WTC11 (cell line): ENCODE measurements around the gene ELL3. TPM values are rescaled to one million over a fixed set of nuclear protein-coding genes. Genes with fewer than 3 reads are reported as not detected.

Experiments used
- ATAC-seq: fragments of 200-7000 bp; cut with Tn5 transposase; 2 replicates; pipeline ENCODE4 v1.10.0; 2021; ENCODE audit warnings: mild to moderate bottlenecking, moderate library complexity
- CTCF ChIA-PET: fragments of 300-600 bp; sonication (Branson Sonifier 250); formaldehyde crosslinking; loops from one replicate; lab custom pipeline; 2021; ENCODE audit warnings: antibody characterized with exemption; lab: Charles Lee
- POLR2A ChIA-PET: fragments of 350-600 bp; sonication (Branson Sonifier 250); formaldehyde crosslinking; loops from one replicate; lab custom pipeline; 2021; ENCODE audit warnings: antibody characterized with exemption; lab: Charles Lee
- DNase-seq: peaks from one replicate; pipeline ENCODE4 v3.0.0; 2021; ENCODE audit warnings: low spot score
- H3K27ac Mint-ChIP-seq: 2 replicates; pipeline ENCODE4 v1.8.0; 2021; ENCODE audit warnings: mixed read lengths
- H3K27me3 Mint-ChIP-seq: 2 replicates; pipeline ENCODE4 v1.8.0; 2021; ENCODE audit warnings: low read depth, mild to moderate bottlenecking, moderate library complexity, mixed read lengths
- H3K36me3 Mint-ChIP-seq: 2 replicates; pipeline ENCODE4 v1.8.0; 2021; ENCODE audit warnings: mixed read lengths
- H3K4me1 Mint-ChIP-seq: 2 replicates; pipeline ENCODE4 v1.8.0; 2022; ENCODE audit warnings: mixed read lengths
- H3K4me3 Mint-ChIP-seq: 2 replicates; pipeline ENCODE4 v1.8.0; 2021; ENCODE audit warnings: mild to moderate bottlenecking, moderate library complexity, mixed read lengths
- H3K9me3 Mint-ChIP-seq: 2 replicates; pipeline ENCODE4 v1.8.0; 2021; ENCODE audit warnings: mixed read lengths
- ARID4B ChIP-seq: sonication (generic); formaldehyde crosslinking; IDR thresholded peaks from 2 replicates; pipeline ENCODE4 v1.8.0; 2023; ENCODE audit warnings: missing genetic modification reagents, mild to moderate bottlenecking, borderline replicate concordance
- E2F1 ChIP-seq: sonication (generic); formaldehyde crosslinking; IDR thresholded peaks from 2 replicates; pipeline ENCODE4 v1.8.0; 2022; ENCODE audit warnings: mild to moderate bottlenecking, missing genetic modification reagents
- E2F4 ChIP-seq: sonication (generic); formaldehyde crosslinking; IDR thresholded peaks from 2 replicates; pipeline ENCODE4 v1.8.1; 2022; ENCODE audit warnings: low read depth, mild to moderate bottlenecking, moderate library complexity, missing genetic modification reagents, borderline replicate concordance
- ERG ChIP-seq: fragments of 250-450 bp; sonication (Bioruptor Pico); IDR thresholded peaks from 2 replicates; pipeline ENCODE4 v1.8.0; 2021; ENCODE audit warnings: mild to moderate bottlenecking
- ETV6 ChIP-seq: sonication (generic); formaldehyde crosslinking; IDR thresholded peaks from 2 replicates; pipeline ENCODE4 v1.8.1; 2022; ENCODE audit warnings: mild to moderate bottlenecking, missing genetic modification reagents
- FOXK1 ChIP-seq: sonication (generic); formaldehyde crosslinking; IDR thresholded peaks from 2 replicates; pipeline ENCODE4 v1.8.0; 2022; ENCODE audit warnings: mild to moderate bottlenecking, moderate library complexity, missing genetic modification reagents
- FOXP1 ChIP-seq: sonication (generic); formaldehyde crosslinking; IDR thresholded peaks from 2 replicates; pipeline ENCODE4 v1.8.0; 2022; ENCODE audit warnings: missing genetic modification reagents, mild to moderate bottlenecking, moderate library complexity, borderline replicate concordance
- GABPB1 ChIP-seq: sonication (generic); formaldehyde crosslinking; IDR thresholded peaks from 2 replicates; pipeline ENCODE4 v1.8.1; 2023; ENCODE audit warnings: mild to moderate bottlenecking, missing genetic modification reagents
- JAZF1 ChIP-seq: fragments of 250-450 bp; sonication (Bioruptor Pico); IDR thresholded peaks from 2 replicates; pipeline ENCODE4 v1.9.0; 2021; ENCODE audit warnings: moderate library complexity, mild to moderate bottlenecking, inconsistent platforms
- JUN ChIP-seq: sonication (generic); formaldehyde crosslinking; IDR thresholded peaks from 2 replicates; pipeline ENCODE4 v1.8.0; 2023; ENCODE audit warnings: mild to moderate bottlenecking, missing genetic modification reagents
- MLX ChIP-seq: sonication (generic); formaldehyde crosslinking; IDR thresholded peaks from 2 replicates; pipeline ENCODE4 v1.8.1; 2023; ENCODE audit warnings: mild to moderate bottlenecking, missing genetic modification reagents, moderate library complexity
- NFE2L1 ChIP-seq: sonication (generic); formaldehyde crosslinking; IDR thresholded peaks from 2 replicates; pipeline ENCODE4 v1.8.1; 2023; ENCODE audit warnings: missing genetic modification reagents
- TCF7 ChIP-seq: sonication (generic); formaldehyde crosslinking; IDR thresholded peaks from 2 replicates; pipeline ENCODE4 v1.8.0; 2022; ENCODE audit warnings: mild to moderate bottlenecking, low read depth, missing genetic modification reagents, moderate library complexity
- TP53 ChIP-seq: sonication (generic); formaldehyde crosslinking; IDR thresholded peaks from 2 replicates; pipeline ENCODE4 v1.8.1; 2023; ENCODE audit warnings: mild to moderate bottlenecking, missing genetic modification reagents
- ZBTB21 ChIP-seq: sonication (generic); formaldehyde crosslinking; IDR thresholded peaks from 2 replicates; pipeline ENCODE4 v1.8.1; 2023; ENCODE audit warnings: mild to moderate bottlenecking, missing genetic modification reagents, borderline replicate concordance
- ZMAT4 ChIP-seq: fragments of 250-450 bp; sonication (Bioruptor Pico); IDR thresholded peaks from 2 replicates; pipeline ENCODE4 v1.9.0; 2021; ENCODE audit warnings: mild to moderate bottlenecking
- ZNF121 ChIP-seq: sonication (generic); formaldehyde crosslinking; IDR thresholded peaks from 2 replicates; pipeline ENCODE4 v1.8.0; 2023; ENCODE audit warnings: missing genetic modification reagents
- ZNF281 ChIP-seq: sonication (generic); formaldehyde crosslinking; IDR thresholded peaks from 2 replicates; pipeline ENCODE4 v1.8.0; 2023; ENCODE audit warnings: mild to moderate bottlenecking, missing genetic modification reagents
- ZNF416 ChIP-seq: fragments of 250-450 bp; sonication (Bioruptor Pico); IDR thresholded peaks from 2 replicates; pipeline ENCODE4 v1.9.0; 2021; ENCODE audit warnings: mild to moderate bottlenecking, inconsistent platforms
- ZNF425 ChIP-seq: fragments of 250-450 bp; sonication (Bioruptor Pico); conservative IDR thresholded peaks from 2 replicates; pipeline ENCODE4 v1.9.0; 2021; ENCODE audit warnings: mild to moderate bottlenecking
- ZNF671 ChIP-seq: fragments of 250-450 bp; sonication (Bioruptor Pico); IDR thresholded peaks from 2 replicates; pipeline ENCODE4 v1.8.0; 2021; ENCODE audit warnings: mild to moderate bottlenecking
- total RNA-seq: library from RNA; stranded (reverse); gene quantifications from 3 replicates; pipeline ENCODE4 v1.2.3, GENCODE V29; 2021

Gene ELL3
- total RNA-seq, 1 experiment from 2014 or later: 8.8 TPM

- Mint-ChIP-seq H3K9me3 (no peaks in the 10 kb centered on the region), H3K27me3 (no peaks in the 10 kb centered on the region), H3K4me1 (peaks cover 38% of the 10 kb centered on the region), H3K36me3 (peaks cover 57% of the 10 kb centered on the region), H3K4me3 (peak within 1 kb of the TSS; percentile 99), H3K27ac (peak within 1 kb of the TSS; percentile 99)
- POLR2A ChIA-PET: interaction anchor here (0.5 to 1.6 kb wide), 8 partner anchors 8 to 128 kb away, joined by 3 to 12 read pairs (median 3); partner anchors contain the start of genes ELL3, MFAP1 and SERF2
- peak; percentile 86 for ATAC-seq
- CTCF ChIA-PET: interaction anchor here (0.7 to 1.9 kb wide), 5 partner anchors 24 to 430 kb away, joined by 3 to 15 read pairs (median 4); partner anchors contain the start of genes ELL3, MFAP1, TUBGCP4 and ZSCAN29
- peak; percentile 89 for DNase-seq
- peak; percentile 76 for TF ChIP-seq ETV6 (CRISPR knock-in tag)
- 0 out of 2 replicates have a peak, but pooled peaks have one; percentile 24 for TF ChIP-seq TP53
- TF ChIP-seq MLX (CRISPR knock-in tag): no peak
- TF ChIP-seq FOXP1 (CRISPR knock-in tag): 0 out of 2 replicates have a peak, but pooled peaks have one; percentile 17
- TF ChIP-seq JUN: peak; percentile 25; the same call in 1 of the 2 replicates
- TF ChIP-seq ZNF416 (CRISPR knock-in tag): 0 out of 2 replicates have a peak, but pooled peaks have one; percentile 33
- no peak for TF ChIP-seq ZNF425 (CRISPR knock-in tag)
- TF ChIP-seq ERG (CRISPR knock-in tag): peak; percentile 52; the same call in 1 of the 2 replicates
- TF ChIP-seq ZNF281 (CRISPR knock-in tag): no peak; the same call in 1 of the 2 replicates
- TF ChIP-seq ZMAT4 (CRISPR knock-in tag): 0 out of 2 replicates have a peak, but pooled peaks have one; percentile 43
- TF ChIP-seq TCF7: no peak
- TF ChIP-seq JAZF1 (CRISPR knock-in tag): no peak
- no peak for TF ChIP-seq ZNF121 (CRISPR knock-in tag)
- peak; percentile 85 for TF ChIP-seq FOXK1 (CRISPR knock-in tag)
- TF ChIP-seq GABPB1 (CRISPR knock-in tag): peak; percentile 49; the same call in 1 of the 2 replicates
- TF ChIP-seq ZNF671 (CRISPR knock-in tag): peak; percentile 62; the same call in 1 of the 2 replicates
- no peak for TF ChIP-seq E2F4 (CRISPR knock-in tag)
- no peak for TF ChIP-seq ZBTB21 (CRISPR knock-in tag)
- no peak for TF ChIP-seq NFE2L1
- TF ChIP-seq ARID4B (CRISPR knock-in tag): peak; percentile 67; the same call in 1 of the 2 replicates
- TF ChIP-seq E2F1 (CRISPR knock-in tag): no peak
These were observed 23.7 kb upstream of the ELL3 start, which contains the start of gene HYPK for GRCh38 chr15:43800286-43801141. HYPK (plus strand) TSS chr15:43800599; CDS start chr15:43800623, 24 bp downstream.
